ENCODE data around the gene ERC2. TPM values are rescaled to one million over a fixed set of nuclear protein-coding genes. Genes with fewer than 3 reads are reported as not detected.

ERC2 gene
- total RNA-seq, 1 donor from 2014 or later, result 0.99 TPM

DNA sequence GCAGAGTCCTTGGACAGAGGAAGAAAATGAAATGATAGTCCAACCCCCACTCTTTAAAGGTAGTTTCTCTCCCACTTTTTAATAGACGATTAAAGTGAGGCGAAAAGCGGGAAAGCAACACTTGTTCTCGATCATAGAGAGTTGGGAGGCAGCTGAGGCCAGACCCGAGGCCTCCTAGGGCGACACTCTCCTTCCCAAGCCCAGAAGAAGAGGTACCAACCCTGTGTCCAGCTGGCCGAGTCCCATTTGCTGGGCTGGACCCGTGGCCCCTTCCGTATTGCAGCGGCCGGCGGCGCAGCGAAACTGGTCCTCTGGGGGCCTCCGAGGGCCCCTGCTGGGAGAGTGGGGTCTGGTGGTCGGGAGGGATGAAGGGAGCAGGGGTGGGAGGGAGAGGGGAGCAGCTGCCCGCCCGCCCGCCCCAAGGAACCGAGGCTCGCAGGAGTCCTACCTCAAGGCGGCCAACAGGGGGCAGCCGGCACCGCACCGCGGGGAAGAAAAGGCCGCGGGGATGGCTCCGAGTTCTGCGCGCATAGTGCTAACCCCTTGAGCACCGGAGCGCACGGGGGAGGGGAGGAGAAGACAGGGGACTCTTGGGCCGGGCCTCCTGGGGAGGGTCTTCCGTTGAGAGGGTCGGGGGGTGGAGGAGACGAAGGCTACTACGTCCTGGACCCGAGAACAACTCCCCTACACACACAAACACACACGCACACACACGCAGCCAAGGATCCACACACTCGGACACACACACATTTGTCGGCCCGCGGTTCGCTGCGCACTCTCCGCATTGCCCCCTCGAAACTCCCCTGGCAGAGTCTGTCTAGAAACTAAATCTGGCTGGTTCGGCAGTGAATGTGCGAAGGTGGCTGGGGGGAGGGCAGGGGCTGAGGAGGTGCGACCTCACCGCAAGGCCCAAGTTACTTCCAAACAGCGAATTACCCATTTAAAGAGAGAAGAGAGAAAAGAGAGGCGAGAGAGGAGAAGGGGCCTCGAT, 983.2 kb downstream of the ERC2 start:
- peak; percentile 75 for DNase-seq
- H3K4me1 ChIP-seq, result peaks cover 65% of the 10 kb centered on the region
- no peaks in the 10 kb centered on the region for H3K36me3 ChIP-seq
- intact Hi-C loops (cut with micrococcal nuclease), result loop anchor here (5.0 kb wide), 1 partner anchor 262 kb away; no protein-coding TSS in a partner anchor
- H3K9me3 ChIP-seq (replicated peaks), result no peaks in the 10 kb centered on the region
- TF ChIP-seq, protein P1, sequence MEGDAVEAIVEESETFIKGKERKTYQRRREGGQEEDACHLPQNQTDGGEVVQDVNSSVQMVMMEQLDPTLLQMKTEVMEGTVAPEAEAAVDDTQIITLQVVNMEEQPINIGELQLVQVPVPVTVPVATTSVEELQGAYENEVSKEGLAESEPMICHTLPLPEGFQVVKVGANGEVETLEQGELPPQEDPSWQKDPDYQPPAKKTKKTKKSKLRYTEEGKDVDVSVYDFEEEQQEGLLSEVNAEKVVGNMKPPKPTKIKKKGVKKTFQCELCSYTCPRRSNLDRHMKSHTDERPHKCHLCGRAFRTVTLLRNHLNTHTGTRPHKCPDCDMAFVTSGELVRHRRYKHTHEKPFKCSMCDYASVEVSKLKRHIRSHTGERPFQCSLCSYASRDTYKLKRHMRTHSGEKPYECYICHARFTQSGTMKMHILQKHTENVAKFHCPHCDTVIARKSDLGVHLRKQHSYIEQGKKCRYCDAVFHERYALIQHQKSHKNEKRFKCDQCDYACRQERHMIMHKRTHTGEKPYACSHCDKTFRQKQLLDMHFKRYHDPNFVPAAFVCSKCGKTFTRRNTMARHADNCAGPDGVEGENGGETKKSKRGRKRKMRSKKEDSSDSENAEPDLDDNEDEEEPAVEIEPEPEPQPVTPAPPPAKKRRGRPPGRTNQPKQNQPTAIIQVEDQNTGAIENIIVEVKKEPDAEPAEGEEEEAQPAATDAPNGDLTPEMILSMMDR (IDR thresholded peaks at IDR 0.05; ENCODE audit: borderline replicate concordance), result peak; percentile 80
- peaks cover 97% of the 10 kb centered on the region for H3K27me3 ChIP-seq (ENCODE audit: low read depth)
- H3K4me3 ChIP-seq, result peak overlapping the region; percentile 78
- H3K27ac ChIP-seq (replicated peaks), result peak overlapping the region; percentile 74

DNA sequence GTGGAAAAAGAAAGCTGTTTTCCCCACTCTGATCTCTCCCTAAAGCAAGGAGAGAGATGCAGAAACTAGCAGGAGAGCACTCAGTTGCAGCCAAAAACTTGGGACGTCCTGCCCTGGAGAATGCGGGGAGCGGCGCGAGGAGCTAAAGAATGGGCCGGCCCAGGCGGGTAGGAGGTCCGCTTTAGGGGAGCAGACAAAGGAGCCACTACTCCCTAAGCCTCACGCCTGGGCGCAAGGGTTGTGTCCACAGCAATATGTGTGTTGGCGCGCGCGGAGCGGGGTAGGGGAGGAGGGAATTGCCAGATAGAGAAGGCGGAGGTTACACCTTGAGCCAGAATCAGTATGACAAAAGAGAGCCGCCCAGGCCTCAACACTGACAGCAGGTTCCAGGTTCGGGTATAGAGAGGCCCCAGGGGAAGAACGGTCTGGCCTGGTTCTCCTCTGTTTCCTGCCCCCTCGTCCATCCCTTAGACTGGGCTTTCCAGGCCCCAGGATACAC, 984.0 kb downstream of the ERC2 start:
- H3K27ac ChIP-seq (replicated peaks), result no peak overlapping the region
- H3K36me3 ChIP-seq, result no peaks in the 10 kb centered on the region
- H3K27me3 ChIP-seq (ENCODE audit: low read depth), result peaks cover 97% of the 10 kb centered on the region
- no peak overlapping the region for H3K4me3 ChIP-seq
- no peaks in the 10 kb centered on the region for H3K9me3 ChIP-seq (replicated peaks)
- peak; percentile 12 for DNase-seq
- peaks cover 59% of the 10 kb centered on the region for H3K4me1 ChIP-seq
- intact Hi-C loops (cut with micrococcal nuclease), result no loop called here
- TF ChIP-seq, protein P1 (IDR thresholded peaks at IDR 0.05; ENCODE audit: borderline replicate concordance), result no peak

DNA sequence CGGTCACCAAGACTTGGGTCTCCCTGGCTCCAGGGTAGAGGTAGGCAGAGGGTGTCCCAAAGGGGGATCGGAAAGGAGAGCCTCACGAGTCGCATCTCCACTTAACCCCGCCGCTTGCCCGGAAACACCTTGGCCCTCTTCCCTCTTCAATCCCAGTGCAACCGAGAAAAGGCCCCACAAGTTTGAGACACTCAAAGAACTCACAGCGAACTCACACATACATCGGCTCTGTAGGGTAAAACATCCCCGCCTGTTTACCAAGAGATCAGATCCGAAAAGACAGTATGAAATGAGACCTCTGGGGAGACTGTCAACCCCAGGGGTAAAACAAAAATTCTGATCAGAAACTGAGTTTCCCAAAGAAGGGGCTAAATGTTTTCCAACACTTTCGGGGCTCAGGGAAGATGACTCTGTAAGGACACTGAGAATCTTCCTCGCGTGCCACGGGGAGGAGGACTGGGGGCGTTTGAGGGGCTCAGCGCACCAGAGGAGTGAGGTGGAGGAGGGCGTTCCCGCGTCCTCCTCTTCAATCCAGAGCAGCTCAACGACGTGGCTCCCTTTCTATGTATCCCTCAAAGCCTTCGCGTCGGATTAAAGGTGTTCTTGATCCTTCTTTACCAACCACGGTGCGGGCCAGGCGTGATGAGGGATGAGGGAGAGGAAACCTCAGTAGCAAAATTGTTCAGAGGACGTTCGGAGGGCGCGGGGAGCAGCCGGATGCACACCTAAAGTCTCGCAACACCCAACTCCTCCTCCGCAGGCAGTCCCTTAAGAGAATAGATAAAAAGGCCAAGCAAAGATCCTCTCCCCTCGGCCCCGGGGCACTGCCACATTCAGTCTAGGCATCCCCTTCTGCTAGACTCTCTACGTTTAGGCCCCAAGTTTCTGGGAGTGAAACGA, 984.8 kb downstream of the ERC2 start:
- Histone ChIP-seq H3K4me1 (peaks cover 54% of the 10 kb centered on the region), H3K27ac (replicated peaks) (no peak overlapping the region), H3K27me3 (ENCODE audit: low read depth) (peaks cover 93% of the 10 kb centered on the region), H3K36me3 (no peaks in the 10 kb centered on the region), H3K4me3 (no peak overlapping the region), H3K9me3 (replicated peaks) (no peaks in the 10 kb centered on the region)
- no peak for DNase-seq
- intact Hi-C loops (cut with micrococcal nuclease), result no loop called here
- TF ChIP-seq, protein P1 (IDR thresholded peaks at IDR 0.05; ENCODE audit: borderline replicate concordance), result no peak

DNA sequence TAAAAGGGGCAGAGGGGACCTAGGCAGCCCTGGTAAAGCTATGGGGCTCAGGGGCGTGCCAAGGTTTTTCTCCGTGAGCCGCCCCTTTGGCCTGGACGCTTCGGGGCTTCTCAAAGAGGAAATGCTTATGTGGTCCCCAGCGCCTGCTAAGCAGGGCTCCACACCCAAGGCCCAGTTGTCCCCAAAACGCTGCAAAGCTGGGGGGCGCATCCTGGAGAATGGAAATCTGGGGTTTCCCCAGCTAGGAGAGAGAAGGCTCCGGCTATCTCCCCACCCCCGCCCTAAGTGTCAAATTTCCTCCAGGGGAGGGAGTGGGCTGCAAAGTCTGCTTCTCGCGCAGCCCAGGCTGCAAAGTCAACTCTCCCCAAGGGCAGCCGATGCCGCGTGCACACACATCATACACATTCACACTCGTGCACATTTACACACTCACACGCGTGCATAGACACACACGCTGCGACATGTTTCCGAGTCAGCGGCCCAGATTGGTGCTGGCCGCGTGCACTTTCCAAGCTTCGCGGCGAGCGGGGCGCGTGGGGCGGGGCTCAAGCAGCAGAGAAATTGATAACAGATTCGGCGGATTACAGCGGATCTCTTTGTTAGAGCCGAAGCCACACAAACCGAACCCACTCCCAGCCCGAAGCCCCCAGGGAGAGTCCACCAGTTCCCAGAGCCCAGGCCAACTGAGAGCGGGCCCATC, 985.6 kb downstream of the ERC2 start:
- H3K27ac ChIP-seq (replicated peaks), result no peak overlapping the region
- no peak for DNase-seq
- TF ChIP-seq, protein P1 (IDR thresholded peaks at IDR 0.05; ENCODE audit: borderline replicate concordance), result no peak
- peak overlapping the region; percentile 63 for H3K4me3 ChIP-seq
- intact Hi-C loops (cut with micrococcal nuclease), result no loop called here
- no peaks in the 10 kb centered on the region for H3K9me3 ChIP-seq (replicated peaks)
- no peaks in the 10 kb centered on the region for H3K36me3 ChIP-seq
- H3K4me1 ChIP-seq, result peaks cover 47% of the 10 kb centered on the region
- H3K27me3 ChIP-seq (ENCODE audit: low read depth), result peaks cover 86% of the 10 kb centered on the region
